Activated T-cell treated with anti-CD3 and anti-CD28 coated beads, Interleukin-2, amount 50 U/mL, for 24 hours (primary cell): ENCODE measurements around the gene ZNF311.
A peak's percentile ranks its signal among the peaks of the same experiment; 100 is the strongest.
"Not testable (repeated sequence)": the region's sequence is repeated elsewhere in the genome, so short reads cannot be mapped to it uniquely, and the experiment has no call there.

Source experiments
- DNase-seq: peaks from one replicate; pipeline ENCODE4 v3.0.0-alpha.2; 2020
- H3K27ac Mint-ChIP-seq: 2 replicates; pipeline ENCODE4 v1.8.0; 2020; ENCODE audit warnings: mild to moderate bottlenecking, mixed read lengths
- H3K27me3 Mint-ChIP-seq: 2 replicates; pipeline ENCODE4 v1.8.0; 2020; ENCODE audit warnings: mixed read lengths
- H3K36me3 Mint-ChIP-seq: 2 replicates; pipeline ENCODE4 v1.8.0; 2020; ENCODE audit warnings: low read depth, mixed read lengths
- H3K4me1 Mint-ChIP-seq: 2 replicates; pipeline ENCODE4 v1.8.0; 2020; ENCODE audit warnings: low read depth, mixed read lengths
- H3K4me3 Mint-ChIP-seq: 2 replicates; pipeline ENCODE4 v1.8.0; 2020; ENCODE audit warnings: mild to moderate bottlenecking, moderate library complexity, mixed read lengths
- H3K9me3 Mint-ChIP-seq: 2 replicates; pipeline ENCODE4 v1.8.0; 2020; ENCODE audit warnings: mixed read lengths

ZNF311 gene

DNA sequence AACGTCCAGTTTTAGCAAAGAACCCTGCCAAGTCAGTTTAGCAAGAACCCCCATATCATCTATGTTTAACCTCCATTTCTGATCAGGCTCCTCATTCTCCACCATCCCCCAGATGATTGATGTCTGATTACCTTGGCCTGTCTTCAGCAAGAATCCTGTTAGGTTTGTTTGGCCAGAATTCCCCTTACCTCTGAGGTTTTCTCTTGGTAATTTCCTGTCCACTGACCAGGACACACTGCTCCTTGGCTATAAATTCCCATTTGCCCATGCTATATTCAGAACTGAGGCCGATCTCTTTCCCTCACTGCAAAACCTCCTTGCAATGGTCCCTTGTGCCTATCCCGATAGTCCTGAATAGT, 27.0 kb downstream of the ZNF311 start:
- Mint-ChIP-seq H3K4me1 (peaks cover 46% of the 10 kb centered on the region), H3K36me3 (peaks cover 8% of the 10 kb centered on the region), H3K27ac (no peak overlapping the region), H3K4me3 (peak overlapping the region; percentile 67), H3K9me3 (no peaks in the 10 kb centered on the region), H3K27me3 (peaks cover 53% of the 10 kb centered on the region)
- no peak for DNase-seq

DNA sequence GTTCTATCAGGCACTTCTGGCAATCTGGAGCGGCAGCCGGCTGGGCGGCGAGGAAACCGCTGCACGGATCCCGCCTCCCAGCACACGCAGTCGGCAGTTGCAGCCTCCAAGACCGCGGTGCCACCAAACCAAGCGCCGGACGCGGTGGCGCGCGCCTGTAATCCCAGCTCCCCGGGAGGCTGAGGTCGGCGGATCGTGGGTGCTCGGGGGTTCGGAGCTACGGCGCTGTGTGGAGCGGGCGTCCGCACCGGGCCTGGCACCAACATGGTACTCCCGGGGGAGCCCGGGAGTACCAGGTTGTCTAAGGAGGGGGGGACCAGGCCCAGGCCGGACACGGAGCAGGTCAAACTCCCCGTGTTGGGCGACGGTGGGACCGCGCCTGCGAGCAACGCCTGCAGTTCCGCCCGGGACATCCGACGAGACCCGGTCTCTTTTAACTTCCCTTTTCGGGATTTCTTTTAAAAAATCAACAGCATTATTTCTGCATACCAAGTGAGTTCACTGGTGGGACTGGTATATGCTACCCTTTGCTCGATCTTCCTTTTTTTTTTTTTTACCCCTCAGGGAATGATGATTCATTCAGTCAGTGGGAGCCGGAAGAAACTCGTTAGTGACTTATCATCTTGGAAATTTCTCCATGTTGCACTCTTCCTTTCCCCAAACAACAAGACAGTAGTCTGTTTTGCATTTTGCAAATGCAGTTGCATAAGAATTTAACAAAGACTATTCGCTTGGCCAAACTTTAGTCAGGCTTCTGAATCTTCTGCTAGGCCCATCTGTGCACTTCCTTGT, 27.6 kb downstream of the ZNF311 start:
- peak overlapping the region; percentile 67 for H3K4me3 Mint-ChIP-seq
- peak; percentile 55 for DNase-seq
- H3K4me1 Mint-ChIP-seq, result peaks cover 40% of the 10 kb centered on the region
- H3K27ac Mint-ChIP-seq, result no peak overlapping the region
- no peaks in the 10 kb centered on the region for H3K9me3 Mint-ChIP-seq
- H3K36me3 Mint-ChIP-seq, result peaks cover 8% of the 10 kb centered on the region
- H3K27me3 Mint-ChIP-seq, result peaks cover 53% of the 10 kb centered on the region

GRCh38 chr6:28976677-28977076, 28.4 kb downstream of the ZNF311 start:
- H3K36me3 Mint-ChIP-seq, result peaks cover 5% of the 10 kb centered on the region
- peak overlapping the region; percentile 67 for H3K4me3 Mint-ChIP-seq
- DNase-seq, result no peak
- no peak overlapping the region for H3K27ac Mint-ChIP-seq
- H3K27me3 Mint-ChIP-seq, result peaks cover 49% of the 10 kb centered on the region
- H3K9me3 Mint-ChIP-seq, result no peaks in the 10 kb centered on the region
- peaks cover 33% of the 10 kb centered on the region for H3K4me1 Mint-ChIP-seq

DNA sequence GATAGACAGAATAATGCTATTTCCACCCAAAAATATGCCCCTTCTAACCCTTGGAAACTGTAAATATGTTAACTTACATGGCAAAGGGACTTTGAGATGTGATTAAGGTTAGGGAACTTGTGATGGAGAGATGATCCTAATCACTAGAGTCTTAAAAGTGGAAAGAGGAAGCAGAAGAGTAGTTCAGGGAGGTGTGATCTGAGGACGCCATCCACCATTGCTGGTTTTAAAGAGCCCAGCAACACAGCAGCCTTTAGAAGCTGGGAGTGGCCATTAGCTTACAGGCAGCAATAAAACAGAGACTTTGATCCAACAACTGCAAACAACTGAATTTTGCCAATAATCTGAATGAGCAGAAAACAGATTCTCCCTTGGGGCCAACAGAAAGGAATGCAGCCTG, 30.6 kb downstream of the ZNF311 start:
- no peak for DNase-seq
- H3K9me3 Mint-ChIP-seq, result peaks cover 2% of the 10 kb centered on the region
- H3K4me3 Mint-ChIP-seq, result no peak overlapping the region
- H3K27me3 Mint-ChIP-seq, result peaks cover 38% of the 10 kb centered on the region
- H3K4me1 Mint-ChIP-seq, result peaks cover 19% of the 10 kb centered on the region
- no peaks in the 10 kb centered on the region for H3K36me3 Mint-ChIP-seq
- no peak overlapping the region for H3K27ac Mint-ChIP-seq

DNA sequence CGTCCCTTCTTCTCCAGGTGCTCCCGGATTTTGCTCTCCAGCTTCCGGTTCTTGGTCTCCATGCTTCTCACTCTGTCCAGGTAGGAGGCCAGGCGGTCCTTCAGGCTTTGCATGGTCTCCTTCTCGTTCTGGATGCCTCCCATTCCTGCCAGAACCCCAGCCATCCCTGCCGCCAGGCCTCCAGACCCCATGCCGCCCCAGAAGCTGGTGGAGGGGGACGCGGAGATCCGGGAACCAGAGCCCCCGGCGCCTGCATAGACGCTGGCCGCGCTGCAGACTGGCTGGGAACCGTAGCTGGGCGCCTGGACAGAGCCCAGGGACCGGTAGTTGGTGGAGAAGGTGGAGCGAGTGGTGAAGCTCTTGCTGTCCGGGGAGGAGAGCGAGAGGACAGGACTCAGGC, 35.1 kb downstream of the ZNF311 start:
- H3K27ac Mint-ChIP-seq, H3K4me3 Mint-ChIP-seq, DNase-seq, H3K9me3 Mint-ChIP-seq, H3K4me1 Mint-ChIP-seq, H3K36me3 Mint-ChIP-seq: not testable (repeated sequence)
- peaks cover 28% of the 10 kb centered on the region for H3K27me3 Mint-ChIP-seq

- no peak for DNase-seq
- no peak overlapping the region for H3K27ac Mint-ChIP-seq
- H3K27me3 Mint-ChIP-seq, result peaks cover 23% of the 10 kb centered on the region
- no peaks in the 10 kb centered on the region for H3K4me1 Mint-ChIP-seq
- H3K4me3 Mint-ChIP-seq, result no peak overlapping the region
- no peaks in the 10 kb centered on the region for H3K36me3 Mint-ChIP-seq
- H3K9me3 Mint-ChIP-seq, result peaks cover 9% of the 10 kb centered on the region
Observed at GRCh38 chr6:28969129-28969528, 36.0 kb downstream of the ZNF311 start.

GRCh38 chr6:28968476-28968875, 36.6 kb downstream of the ZNF311 start:
- H3K4me1 Mint-ChIP-seq, result no peaks in the 10 kb centered on the region
- no peaks in the 10 kb centered on the region for H3K36me3 Mint-ChIP-seq
- DNase-seq, result no peak
- H3K27me3 Mint-ChIP-seq, result peaks cover 19% of the 10 kb centered on the region
- no peak overlapping the region for H3K4me3 Mint-ChIP-seq
- H3K9me3 Mint-ChIP-seq, result peaks cover 9% of the 10 kb centered on the region
- H3K27ac Mint-ChIP-seq, result no peak overlapping the region

DNA sequence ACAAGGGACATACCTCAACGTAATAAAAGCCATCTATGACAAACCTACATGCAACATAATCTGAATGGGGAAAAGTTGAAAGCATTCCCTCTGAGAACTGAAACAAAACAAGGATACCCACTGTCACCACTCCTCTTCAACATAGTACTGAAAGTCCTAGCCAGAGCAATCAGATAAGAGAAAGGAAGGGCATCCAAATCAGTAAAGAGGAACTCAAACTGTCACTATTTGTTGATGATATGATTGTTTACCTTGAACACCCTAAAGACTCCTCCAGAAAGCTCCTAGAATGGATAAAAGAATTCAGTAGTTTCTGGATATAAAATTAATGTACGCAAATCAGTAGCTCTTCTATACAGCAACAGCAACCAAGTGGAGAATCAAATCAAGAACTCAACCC, 39.4 kb downstream of the ZNF311 start:
- H3K9me3 Mint-ChIP-seq, result peaks cover 9% of the 10 kb centered on the region
- H3K4me3 Mint-ChIP-seq, result no peak overlapping the region
- no peak overlapping the region for H3K27ac Mint-ChIP-seq
- DNase-seq, result no peak
- no peaks in the 10 kb centered on the region for H3K4me1 Mint-ChIP-seq
- peaks cover 30% of the 10 kb centered on the region for H3K27me3 Mint-ChIP-seq
- H3K36me3 Mint-ChIP-seq, result no peaks in the 10 kb centered on the region

- H3K4me1 Mint-ChIP-seq, result no peaks in the 10 kb centered on the region
- no peaks in the 10 kb centered on the region for H3K9me3 Mint-ChIP-seq
- H3K27me3 Mint-ChIP-seq, result peaks cover 45% of the 10 kb centered on the region
Observed at GRCh38 chr6:28960846-28961500, 44.1 kb downstream of the ZNF311 start.

GRCh38 chr6:28958561-28959243, 46.4 kb downstream of the ZNF311 start:
- not testable (repeated sequence) for H3K4me3 Mint-ChIP-seq, DNase-seq, H3K27ac Mint-ChIP-seq, H3K9me3 Mint-ChIP-seq, H3K36me3 Mint-ChIP-seq
- Mint-ChIP-seq H3K4me1 (peaks cover 13% of the 10 kb centered on the region), H3K27me3 (peaks cover 51% of the 10 kb centered on the region)

More at GRCh38 chr6:28960846-28961500, 44.1 kb downstream of the ZNF311 start:
- H3K27ac Mint-ChIP-seq, result no peak overlapping the region
- H3K4me3 Mint-ChIP-seq, result no peak overlapping the region
- no peak for DNase-seq
- H3K36me3 Mint-ChIP-seq, result no peaks in the 10 kb centered on the region

DNA sequence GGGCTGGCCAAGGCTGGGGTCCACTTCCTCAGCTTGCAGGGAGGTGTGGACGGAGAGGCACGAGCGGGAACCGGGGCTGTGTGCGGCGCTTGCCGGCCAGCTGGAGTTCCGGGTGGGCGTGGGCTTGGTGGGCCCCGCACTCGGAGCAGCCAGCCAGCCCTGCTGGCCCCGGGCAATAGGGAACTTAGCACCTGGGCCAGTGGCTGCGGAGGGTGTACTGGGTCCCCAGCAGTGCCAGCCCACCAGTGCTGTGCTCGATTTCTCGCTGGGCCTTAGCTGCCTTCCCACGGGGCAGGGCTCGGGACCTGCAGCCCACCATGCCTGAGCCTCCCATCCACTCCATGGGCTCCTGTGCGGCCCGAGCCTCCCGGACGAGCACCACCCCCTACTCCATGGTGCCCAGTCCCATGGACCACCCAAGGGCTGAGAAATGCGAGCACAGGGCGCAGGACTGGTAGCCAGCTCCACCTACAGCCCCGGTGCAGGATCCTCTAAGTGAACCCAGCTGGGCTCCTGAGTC, 47.3 kb downstream of the ZNF311 start:
- not testable (repeated sequence) for H3K4me3 Mint-ChIP-seq, DNase-seq, H3K9me3 Mint-ChIP-seq, H3K36me3 Mint-ChIP-seq, H3K27ac Mint-ChIP-seq
- Mint-ChIP-seq H3K4me1 (peaks cover 18% of the 10 kb centered on the region), H3K27me3 (peaks cover 51% of the 10 kb centered on the region)

GRCh38 chr6:28956331-28956730, 48.8 kb downstream of the ZNF311 start:
- no peak for DNase-seq
- Mint-ChIP-seq H3K27me3 (peaks cover 44% of the 10 kb centered on the region), H3K4me1 (peaks cover 20% of the 10 kb centered on the region), H3K36me3 (no peaks in the 10 kb centered on the region), H3K4me3 (no peak overlapping the region), H3K9me3 (no peaks in the 10 kb centered on the region), H3K27ac (no peak overlapping the region)

GRCh38 chr6:28953585-28954258, 51.4 kb downstream of the ZNF311 start:
- H3K9me3 Mint-ChIP-seq, result no peaks in the 10 kb centered on the region
- peak overlapping the region; percentile 78 for H3K27ac Mint-ChIP-seq
- no peak for DNase-seq
- H3K4me3 Mint-ChIP-seq, result peak overlapping the region; percentile 81
- peaks cover 24% of the 10 kb centered on the region for H3K27me3 Mint-ChIP-seq
- peaks cover 22% of the 10 kb centered on the region for H3K4me1 Mint-ChIP-seq
- no peaks in the 10 kb centered on the region for H3K36me3 Mint-ChIP-seq

DNA sequence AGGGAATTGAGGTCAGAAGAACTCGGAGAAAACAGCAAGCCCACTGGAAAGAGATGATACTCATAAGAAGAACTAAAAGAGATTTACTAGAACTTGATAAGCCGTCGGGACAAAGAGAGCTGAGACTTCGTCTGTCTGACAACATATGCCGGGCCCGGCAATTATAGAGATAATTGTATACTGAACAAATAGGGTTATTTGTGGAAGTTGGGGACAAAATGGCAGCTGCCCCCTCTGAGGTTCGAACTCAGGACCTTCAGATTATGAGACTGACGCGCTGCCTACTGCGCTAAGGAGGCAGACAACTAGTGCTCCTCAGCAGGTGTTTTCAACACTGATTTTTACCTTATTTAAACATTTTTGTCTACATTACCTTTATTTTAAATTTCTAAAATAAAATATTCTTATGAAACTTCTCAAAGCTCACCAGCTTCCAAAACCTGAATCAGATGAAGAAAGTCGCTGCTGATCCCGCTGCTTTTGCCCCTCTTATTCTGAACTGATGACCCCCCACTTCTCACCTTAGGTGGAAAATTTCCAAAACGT, 52.0 kb downstream of the ZNF311 start:
- peaks cover 22% of the 10 kb centered on the region for H3K4me1 Mint-ChIP-seq
- peak; percentile 81 for DNase-seq
- no peaks in the 10 kb centered on the region for H3K36me3 Mint-ChIP-seq
- peaks cover 19% of the 10 kb centered on the region for H3K27me3 Mint-ChIP-seq
- peak overlapping the region; percentile 81 for H3K4me3 Mint-ChIP-seq
- peak overlapping the region; percentile 78 for H3K27ac Mint-ChIP-seq
- no peaks in the 10 kb centered on the region for H3K9me3 Mint-ChIP-seq
